HEK293 (cell line): Measurements from ENCODE around the gene APPL2.

Experiments used
- CTCF ChIA-PET: fragments of 350-600 bp; formaldehyde crosslinking; extraction: SDS; loops from one replicate; lab custom pipeline; 2021; ENCODE audit warnings: antibody characterized with exemption; lab: Yijun Ruan, JAX
- POLR2A ChIA-PET: fragments of 300-600 bp; formaldehyde crosslinking; extraction: SDS; loops from one replicate; lab custom pipeline; 2020; ENCODE audit warnings: antibody characterized with exemption, inconsistent platforms; lab: Yijun Ruan, JAX
- H3K27ac ChIP-seq: fragments of 200-500 bp; sonication (Bioruptor generic); 2 replicates; pipeline ENCODE4 v1.5.1; 2014; ENCODE audit warnings: low read depth, low read length, control low read depth, inconsistent platforms; ENCODE audit errors: extremely low read depth
- H3K36me3 ChIP-seq, 2 experiments: fragments of 200-500 bp in 1 of 2; sonication (Bioruptor generic) in 1 of 2; 1 replicate in 1 of 2; 2 replicates in 1 of 2; pipeline ENCODE4 v1.5.1; 2014 to 2017; ENCODE audit warnings: inconsistent platforms in 2 of 2, low read length in 2 of 2; ENCODE audit not compliant: control insufficient read depth in 2 of 2, insufficient read depth in 1 of 2
- H3K4me1 ChIP-seq: fragments of 200-500 bp; sonication (Bioruptor generic); 2 replicates; pipeline ENCODE4 v1.5.1; 2014; ENCODE audit warnings: mild to moderate bottlenecking, low read length, inconsistent platforms; ENCODE audit not compliant: control insufficient read depth, insufficient read depth
- H3K4me3 ChIP-seq: 2 replicates; pipeline ENCODE4 v1.5.1; 2011; ENCODE audit warnings: low read depth, mild to moderate bottlenecking, control low read depth, low read length, moderate library complexity
- H3K9me3 ChIP-seq: fragments of 200-500 bp; sonication (Bioruptor generic); 2 replicates; pipeline ENCODE4 v1.5.1; 2014; ENCODE audit warnings: low read depth, low read length, inconsistent platforms; ENCODE audit not compliant: control insufficient read depth, insufficient read depth
- BCL6B ChIP-seq: fragments of 450-650 bp; formaldehyde crosslinking; IDR thresholded peaks from 2 replicates; pipeline ENCODE4 v1.5.1; 2017; ENCODE audit warnings: missing biosample characterization, missing genetic modification characterization
- GLIS1 ChIP-seq: fragments of 450-650 bp; formaldehyde crosslinking; IDR thresholded peaks from 2 replicates; pipeline ENCODE4 v1.5.1; 2016; ENCODE audit warnings: missing biosample characterization, missing genetic modification characterization
- OSR2 ChIP-seq: fragments of 450-650 bp; formaldehyde crosslinking; IDR thresholded peaks from 2 replicates; pipeline ENCODE4 v1.5.1; 2016; ENCODE audit warnings: missing biosample characterization, missing genetic modification characterization
- PRDM10 ChIP-seq: fragments of 450-650 bp; formaldehyde crosslinking; IDR thresholded peaks from 2 replicates; pipeline ENCODE4 v1.5.1; 2016; ENCODE audit warnings: missing biosample characterization, missing genetic modification characterization
- ZIC2 ChIP-seq: fragments of 450-650 bp; formaldehyde crosslinking; IDR thresholded peaks from 2 replicates; pipeline ENCODE4 v1.5.1; 2016; ENCODE audit warnings: missing biosample characterization, missing genetic modification characterization
- ZNF133 ChIP-seq: fragments of 450-650 bp; formaldehyde crosslinking; IDR thresholded peaks from 2 replicates; pipeline ENCODE4 v1.5.1; 2016; ENCODE audit warnings: missing biosample characterization, missing genetic modification characterization
- ZNF146 ChIP-seq: fragments of 450-650 bp; formaldehyde crosslinking; IDR thresholded peaks from 2 replicates; pipeline ENCODE4 v1.5.1; 2016; ENCODE audit warnings: missing biosample characterization, missing genetic modification characterization
- ZNF174 ChIP-seq: fragments of 450-650 bp; formaldehyde crosslinking; IDR thresholded peaks from 2 replicates; pipeline ENCODE4 v1.5.0; 2017; ENCODE audit warnings: missing biosample characterization, mild to moderate bottlenecking, missing genetic modification characterization
- ZNF19 ChIP-seq: fragments of 450-650 bp; formaldehyde crosslinking; IDR thresholded peaks from 2 replicates; pipeline ENCODE4; 2016; ENCODE audit warnings: missing biosample characterization, missing genetic modification characterization, low read depth
- ZNF239 ChIP-seq: fragments of 450-650 bp; formaldehyde crosslinking; IDR thresholded peaks from 2 replicates; pipeline ENCODE4 v1.5.1; 2016; ENCODE audit warnings: missing biosample characterization, missing genetic modification characterization
- ZNF248 ChIP-seq: fragments of 450-650 bp; formaldehyde crosslinking; IDR thresholded peaks from 2 replicates; pipeline ENCODE4 v1.5.1; 2017; ENCODE audit warnings: missing biosample characterization, missing genetic modification characterization
- ZNF324 ChIP-seq: fragments of 450-650 bp; formaldehyde crosslinking; IDR thresholded peaks from 2 replicates; pipeline ENCODE4 v1.5.1; 2016; ENCODE audit warnings: missing biosample characterization, missing genetic modification characterization
- ZNF391 ChIP-seq: fragments of 450-650 bp; formaldehyde crosslinking; IDR thresholded peaks from 2 replicates; pipeline ENCODE4 v1.5.1; 2016; ENCODE audit warnings: low read depth, missing biosample characterization, missing genetic modification characterization, borderline replicate concordance
- ZNF530 ChIP-seq: fragments of 450-650 bp; formaldehyde crosslinking; IDR thresholded peaks from 2 replicates; pipeline ENCODE4 v1.5.1; 2016; ENCODE audit warnings: low read depth, missing biosample characterization, missing genetic modification characterization
- ZNF549 ChIP-seq: fragments of 450-650 bp; IDR thresholded peaks from 2 replicates; pipeline ENCODE4 v1.5.1; 2018; ENCODE audit warnings: missing biosample characterization, missing genetic modification characterization, mild to moderate bottlenecking, inconsistent platforms, moderate library complexity
- ZNF623 ChIP-seq: fragments of 450-650 bp; formaldehyde crosslinking; IDR thresholded peaks from 2 replicates; pipeline ENCODE4 v1.5.1; 2016; ENCODE audit warnings: missing biosample characterization, missing genetic modification characterization
- ZNF658 ChIP-seq: fragments of 450-650 bp; formaldehyde crosslinking; IDR thresholded peaks from 2 replicates; pipeline ENCODE4; 2016; ENCODE audit warnings: missing biosample characterization, missing genetic modification characterization
- ZNF664 ChIP-seq: fragments of 450-650 bp; formaldehyde crosslinking; IDR thresholded peaks from 2 replicates; pipeline ENCODE4 v1.5.1; 2016; ENCODE audit warnings: missing biosample characterization, missing genetic modification characterization
- ZNF792 ChIP-seq: fragments of 450-650 bp; formaldehyde crosslinking; IDR thresholded peaks from 2 replicates; pipeline ENCODE4 v1.5.1; 2016; ENCODE audit warnings: missing biosample characterization, missing genetic modification characterization
- ZNF843 ChIP-seq: fragments of 450-650 bp; formaldehyde crosslinking; IDR thresholded peaks from 2 replicates; pipeline ENCODE4 v1.5.1; 2016; ENCODE audit warnings: missing biosample characterization, missing genetic modification characterization
- ZSCAN18 ChIP-seq: fragments of 450-650 bp; formaldehyde crosslinking; IDR thresholded peaks from 2 replicates; pipeline ENCODE4 v1.5.1; 2016; ENCODE audit warnings: missing biosample characterization, missing genetic modification characterization
- ZSCAN30 ChIP-seq: fragments of 450-650 bp; IDR thresholded peaks from 2 replicates; pipeline ENCODE4 v1.5.1; 2018; ENCODE audit warnings: missing biosample characterization, mild to moderate bottlenecking, missing genetic modification characterization, moderate library complexity

The APPL2 gene

GRCh38 chr12:105240228-105240627 is 4.3 kb upstream of the APPL2 start:
- no peaks in the 10 kb centered on the region for H3K36me3 ChIP-seq
- POLR2A ChIA-PET = no interaction called here
- no peak overlapping the region for H3K27ac ChIP-seq
- H3K4me3 ChIP-seq = no peak overlapping the region
- CTCF ChIA-PET = no interaction called here
- H3K4me1 ChIP-seq = no peaks in the 10 kb centered on the region
- no peak for TF ChIP-seq ZNF623 (tag by site-specific recombination)
- TF ChIP-seq ZNF146 (tag by site-specific recombination) = no peak
- TF ChIP-seq ZSCAN30 = no peak
- TF ChIP-seq ZSCAN18 (tag by site-specific recombination) = no peak
- no peak for TF ChIP-seq ZNF248 (tag by site-specific recombination)
- no peak for TF ChIP-seq ZNF19 (tag by site-specific recombination)
- TF ChIP-seq GLIS1 (tag by site-specific recombination) = no peak
- no peak for TF ChIP-seq ZNF530
- no peak for TF ChIP-seq ZNF239 (tag by site-specific recombination)
- TF ChIP-seq ZNF658 = no peak
- TF ChIP-seq ZNF391 (tag by site-specific recombination) = no peak
- no peak for TF ChIP-seq ZNF133 (tag by site-specific recombination)
- TF ChIP-seq ZNF664 = no peak
- TF ChIP-seq ZIC2 (tag by site-specific recombination) = no peak
- no peaks in the 10 kb centered on the region for H3K9me3 ChIP-seq

- H3K4me3 ChIP-seq = no peak overlapping the region
- ChIA-PET POLR2A (no interaction called here), CTCF (interaction anchor here (0.7 kb wide), 1 partner anchor 45 kb away, joined by 3 read pairs; no protein-coding TSS in a partner anchor)
- no peaks in the 10 kb centered on the region for H3K9me3 ChIP-seq
- TF ChIP-seq PRDM10 (tag by site-specific recombination) = no peak
- TF ChIP-seq ZNF174 (tag by site-specific recombination) = no peak
- no peak for TF ChIP-seq ZNF324 (tag by site-specific recombination)
- no peak for TF ChIP-seq OSR2 (tag by site-specific recombination)
- no peak for TF ChIP-seq ZNF792 (tag by site-specific recombination)
- no peak for TF ChIP-seq ZNF133 (tag by site-specific recombination)
- TF ChIP-seq ZNF549 (tag by site-specific recombination) = no peak
- no peak for TF ChIP-seq ZNF843 (tag by site-specific recombination)
- no peak for TF ChIP-seq BCL6B
- no peaks in the 10 kb centered on the region for H3K36me3 ChIP-seq
- H3K4me1 ChIP-seq = 0 out of 2 replicates have a peak, but pooled peaks cover 5% of the 10 kb centered on the region
- no peak overlapping the region for H3K27ac ChIP-seq
Observed at GRCh38 chr12:105239304-105239703, 3.3 kb upstream of the APPL2 start.
